ENCODE measurements around the gene WDR45B. TPM values are rescaled to one million over a fixed set of nuclear protein-coding genes. Genes with fewer than 3 reads are reported as not detected.
"Not testable (repeated sequence)": the region's sequence is repeated elsewhere in the genome, so short reads cannot be mapped to it uniquely, and the experiment has no call there.

Gene WDR45B
- total RNA-seq, 1 donor from 2014 or later = 88.2 TPM

DNA sequence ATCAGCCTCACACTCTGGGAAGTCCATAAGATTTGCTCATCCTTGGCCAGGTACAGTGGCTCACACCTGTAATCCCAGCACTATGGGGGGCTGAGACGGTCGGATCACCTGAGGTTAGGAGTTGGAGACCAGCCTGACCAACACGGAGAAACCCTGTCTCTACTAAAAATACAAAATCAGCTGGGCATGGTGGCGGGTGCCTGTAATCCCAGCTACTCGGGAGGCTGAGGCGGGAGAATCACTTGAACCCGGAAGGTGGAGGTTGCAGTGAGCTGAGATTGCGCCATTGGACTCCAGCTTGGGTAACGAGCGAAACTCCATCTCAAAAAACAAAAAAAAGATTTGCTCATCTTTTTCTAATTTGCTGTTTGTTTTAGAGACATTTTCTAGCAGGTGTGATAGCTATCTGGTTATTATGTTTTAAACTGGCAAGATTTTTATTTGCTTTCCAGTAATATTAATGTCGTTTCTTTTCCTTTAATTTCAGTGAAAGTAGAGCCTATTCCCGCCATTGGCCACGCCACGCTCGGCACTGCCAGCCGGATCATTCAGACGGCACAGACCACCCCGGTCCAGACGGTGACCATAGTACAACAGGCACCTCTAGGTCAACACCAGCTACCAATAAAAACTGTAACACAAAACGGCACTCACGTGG lies 61.5 kb downstream of the WDR45B start:
- no peak for DNase-seq (ENCODE audit: low read depth)

DNA sequence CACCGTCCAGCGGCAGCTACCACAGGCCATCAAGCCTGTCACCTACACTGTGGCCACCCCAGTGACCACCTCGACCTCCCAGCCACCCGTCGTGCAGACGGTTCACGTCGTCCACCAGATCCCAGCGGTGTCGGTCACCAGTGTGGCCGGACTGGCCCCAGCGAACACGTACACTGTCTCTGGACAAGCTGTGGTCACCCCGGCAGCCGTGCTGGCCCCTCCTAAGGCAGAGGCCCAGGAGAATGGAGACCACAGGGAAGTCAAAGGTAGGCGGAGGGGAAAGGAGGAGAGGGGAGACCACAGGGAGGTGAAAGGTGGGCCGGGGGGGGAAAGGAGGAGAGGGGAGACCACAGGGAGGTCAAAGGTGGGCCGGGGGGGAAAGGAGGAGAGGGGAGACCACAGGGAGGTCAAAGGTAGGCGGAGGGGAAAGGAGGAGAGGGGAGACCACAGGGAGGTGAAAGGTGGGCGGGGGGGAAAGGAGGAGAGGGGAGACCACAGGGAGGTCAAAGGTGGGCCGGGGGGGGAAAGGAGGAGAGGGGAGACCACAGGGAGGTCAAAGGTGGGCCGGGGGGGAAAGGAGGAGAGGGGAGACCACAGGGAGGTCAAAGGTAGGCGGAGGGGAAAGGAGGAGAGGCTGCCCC lies 62.2 kb downstream of the WDR45B start:
- DNase-seq (ENCODE audit: low read depth) = not testable (repeated sequence)

DNA sequence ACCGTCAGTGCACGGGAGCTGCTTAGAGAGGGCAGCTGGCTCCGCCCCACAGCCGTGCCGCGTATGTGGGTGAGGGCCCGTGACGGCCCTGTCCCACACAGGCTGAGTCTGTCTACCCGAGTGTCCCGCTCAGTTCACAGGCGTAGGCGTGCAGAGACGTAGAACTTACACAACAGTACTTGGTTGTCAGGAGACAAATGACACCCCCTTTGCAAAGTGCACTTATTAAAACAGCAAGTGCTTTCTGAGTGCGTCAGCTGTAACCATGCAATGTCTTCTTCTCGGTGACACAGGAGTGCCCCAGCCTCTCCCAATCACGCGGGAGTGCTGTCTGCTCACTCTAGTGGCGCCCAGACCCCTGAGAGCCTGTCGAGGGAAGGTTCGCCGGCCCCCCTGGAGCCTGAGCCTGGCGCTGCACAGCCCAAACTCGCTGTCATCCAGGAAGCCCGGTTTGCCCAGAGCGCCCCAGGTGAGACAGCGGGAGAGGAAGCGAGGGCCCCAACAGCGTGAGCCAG lies 64.5 kb downstream of the WDR45B start:
- DNase-seq (ENCODE audit: low read depth) = no peak

DNA sequence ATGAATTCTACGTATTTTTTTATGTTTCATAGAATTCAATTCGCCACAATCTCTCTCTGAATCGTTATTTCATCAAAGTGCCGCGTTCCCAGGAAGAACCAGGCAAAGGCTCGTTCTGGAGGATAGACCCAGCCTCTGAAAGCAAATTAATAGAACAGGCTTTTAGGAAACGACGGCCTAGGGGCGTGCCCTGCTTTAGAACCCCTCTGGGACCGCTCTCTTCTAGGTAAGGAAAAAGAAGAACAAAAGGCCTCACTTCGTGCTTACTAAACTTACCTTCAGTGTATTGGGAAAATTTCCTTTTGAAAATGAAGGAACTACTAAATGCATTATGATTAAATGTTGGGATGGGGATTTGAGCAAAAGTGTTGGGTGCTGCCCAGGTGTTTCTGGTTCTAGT lies 65.5 kb downstream of the WDR45B start:
- no peak for DNase-seq (ENCODE audit: low read depth)

DNA sequence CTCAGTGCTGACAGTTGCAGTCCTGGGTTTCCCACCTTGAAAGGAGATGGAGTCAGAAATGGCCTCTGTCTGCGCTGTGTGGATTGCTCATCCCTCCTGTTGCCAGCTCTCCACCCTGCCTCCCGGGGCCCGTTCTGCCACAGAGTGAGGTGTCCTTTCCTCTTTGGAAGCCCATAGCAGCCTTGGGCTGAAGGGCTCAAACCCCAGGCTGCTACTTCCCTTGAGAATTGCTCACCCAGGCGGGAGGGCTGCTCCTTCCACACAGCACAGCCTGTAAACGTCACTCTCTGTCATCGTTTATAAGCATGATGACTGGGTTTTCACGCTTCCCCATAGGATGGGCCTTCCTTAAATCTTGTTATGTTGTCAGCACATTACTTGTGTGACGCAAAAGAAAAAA lies 66.0 kb downstream of the WDR45B start:
- DNase-seq (ENCODE audit: low read depth) = no peak

DNA sequence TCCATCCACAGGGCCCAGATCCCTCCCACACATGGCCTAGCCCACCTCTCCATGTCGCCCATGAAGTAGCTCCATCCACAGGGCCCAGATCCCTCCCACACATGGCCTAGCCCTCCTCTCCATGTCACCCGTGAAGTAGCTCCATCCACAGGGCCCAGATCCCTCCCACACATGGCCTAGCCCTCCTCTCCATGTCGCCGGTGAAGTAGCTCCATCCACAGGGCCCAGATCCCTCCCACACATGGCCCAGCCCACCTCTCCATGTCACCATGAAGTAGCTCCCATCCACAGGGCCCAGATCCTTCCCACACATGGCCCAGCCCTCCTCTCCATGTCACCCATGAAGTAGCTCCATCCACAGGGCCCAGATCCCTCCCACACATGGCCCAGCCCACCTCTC lies 68.3 kb downstream of the WDR45B start:
- DNase-seq (ENCODE audit: low read depth) = not testable (repeated sequence)

DNA sequence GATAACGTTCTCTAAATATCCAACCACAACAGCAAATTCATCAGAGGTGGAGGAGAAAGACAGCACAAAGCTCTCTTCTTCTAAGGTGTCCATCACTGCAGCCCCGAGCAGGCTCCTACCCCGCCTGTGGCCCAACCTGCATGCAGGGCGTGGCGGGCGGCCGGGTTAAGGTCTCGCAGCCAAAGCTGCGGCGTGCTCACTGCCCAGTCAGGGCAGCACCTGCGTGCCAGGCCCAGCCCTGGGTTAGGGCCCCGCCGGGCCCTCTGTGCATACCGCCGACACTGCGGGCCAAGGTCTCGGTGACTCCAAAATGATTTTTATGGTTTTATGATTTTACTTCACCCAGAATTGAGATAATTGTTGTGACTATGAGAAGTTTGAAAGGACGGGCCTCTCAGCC lies 70.9 kb downstream of the WDR45B start:
- DNase-seq (ENCODE audit: low read depth) = no peak

DNA sequence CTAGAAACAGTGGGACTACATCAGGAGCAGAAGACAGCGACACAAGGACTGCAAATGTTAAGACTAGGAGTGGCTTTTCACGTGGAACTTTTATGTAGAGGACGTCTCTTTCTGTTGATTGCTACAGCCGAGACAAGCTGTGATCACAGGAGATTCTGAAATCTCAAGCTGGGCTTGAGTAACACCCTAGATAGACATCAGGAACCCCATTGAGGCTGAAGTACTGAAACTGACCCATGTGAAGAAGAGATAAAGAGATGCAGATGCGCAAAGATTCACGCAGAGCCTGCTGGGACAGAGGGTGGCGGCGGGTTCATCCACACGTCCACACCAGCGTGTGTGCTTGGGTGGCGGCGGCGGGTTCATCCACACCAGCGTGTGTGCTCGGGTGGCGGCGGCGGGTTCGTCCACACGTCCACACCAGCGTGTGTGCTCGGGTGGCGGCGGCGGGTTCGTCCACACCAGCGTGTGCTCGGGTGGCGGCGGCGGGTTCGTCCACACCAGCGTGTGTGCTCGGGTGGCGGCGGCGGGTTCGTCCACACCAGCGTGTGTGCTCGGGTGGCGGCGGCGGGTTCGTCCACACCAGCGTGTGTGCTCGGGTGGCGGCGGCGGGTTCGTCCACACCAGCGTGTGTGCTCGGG lies 72.5 kb downstream of the WDR45B start:
- DNase-seq (ENCODE audit: low read depth) = not testable (repeated sequence)

DNA sequence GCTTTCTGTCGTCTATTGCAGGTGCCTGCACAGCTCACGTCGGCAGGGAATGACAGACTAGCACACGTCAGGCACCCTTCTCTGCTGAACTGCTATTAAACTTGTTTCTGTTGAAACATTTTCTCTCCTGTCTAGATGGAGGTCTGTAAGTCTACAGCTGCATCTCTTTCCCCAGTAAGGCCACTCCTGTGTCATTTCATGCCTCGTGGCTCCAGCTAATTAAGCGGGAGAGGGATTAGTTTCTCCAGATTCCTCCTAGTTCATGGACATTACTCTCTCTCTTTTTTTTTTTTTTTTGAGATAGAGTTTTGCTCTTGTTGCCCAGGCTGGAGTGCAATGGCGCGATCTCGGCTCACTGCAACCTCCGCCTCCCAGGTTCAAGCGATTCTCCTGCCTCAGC lies 74.2 kb downstream of the WDR45B start:
- DNase-seq (ENCODE audit: low read depth) = no peak

DNA sequence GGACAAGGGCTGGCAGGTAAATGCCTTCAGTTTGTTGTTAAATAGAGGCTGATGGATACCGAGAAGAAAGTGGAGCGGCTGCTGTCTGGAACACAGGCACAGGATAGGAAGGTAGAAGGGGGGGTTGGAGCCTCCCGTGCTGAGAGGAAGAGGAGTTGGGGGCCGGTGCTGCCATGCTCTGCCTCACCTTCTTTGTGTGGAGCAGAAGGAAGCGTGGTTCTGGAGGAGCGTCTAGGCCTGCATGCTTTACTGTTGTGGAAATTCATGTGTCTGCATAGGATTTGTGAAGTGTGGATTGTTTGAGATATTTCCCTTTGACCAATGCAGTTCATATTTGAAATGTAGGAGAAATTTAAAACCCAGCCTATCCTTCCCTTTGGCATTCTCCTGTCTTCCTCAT lies 76.4 kb downstream of the WDR45B start:
- no peak for DNase-seq (ENCODE audit: low read depth)

DNA sequence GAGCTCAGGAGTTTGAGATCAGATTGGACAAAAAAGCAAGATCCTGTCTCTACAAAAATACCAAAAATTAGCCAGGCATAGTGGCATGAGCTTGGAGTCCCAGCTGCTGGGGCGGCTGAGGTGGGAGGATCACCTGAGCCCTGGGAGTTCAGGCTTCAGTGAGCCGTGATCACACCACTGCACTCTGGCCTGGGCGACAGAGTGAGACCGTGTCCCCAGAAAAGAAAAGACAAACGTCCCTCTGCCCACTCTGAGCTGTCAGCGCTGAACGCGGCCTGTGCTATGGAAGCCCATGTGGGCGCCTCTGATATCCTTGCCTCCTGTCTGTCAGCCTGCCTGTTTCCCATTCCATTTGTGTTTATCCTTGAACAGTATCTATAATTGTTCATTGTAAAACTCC lies 78.0 kb downstream of the WDR45B start:
- DNase-seq (ENCODE audit: low read depth) = no peak

DNA sequence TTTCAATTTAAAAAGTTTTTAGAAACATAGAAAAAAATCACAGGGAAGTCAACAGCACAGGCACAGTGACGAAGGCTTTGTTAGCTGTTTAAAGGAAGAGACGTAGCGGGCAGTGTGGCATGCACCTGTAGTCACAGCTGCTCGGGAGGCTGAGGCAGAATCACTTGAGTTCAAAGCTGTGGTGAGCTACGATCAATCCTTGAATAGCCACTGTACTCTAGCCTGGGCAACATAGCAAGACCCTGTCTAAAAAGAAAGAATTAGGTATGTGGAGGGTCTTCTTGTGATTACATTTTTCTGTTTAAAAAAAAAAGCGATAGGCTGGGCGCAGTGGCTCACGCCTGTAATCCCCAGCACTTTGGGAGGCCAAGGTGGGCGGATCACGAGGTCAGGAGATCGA lies 78.6 kb downstream of the WDR45B start:
- DNase-seq (ENCODE audit: low read depth) = no peak

DNA sequence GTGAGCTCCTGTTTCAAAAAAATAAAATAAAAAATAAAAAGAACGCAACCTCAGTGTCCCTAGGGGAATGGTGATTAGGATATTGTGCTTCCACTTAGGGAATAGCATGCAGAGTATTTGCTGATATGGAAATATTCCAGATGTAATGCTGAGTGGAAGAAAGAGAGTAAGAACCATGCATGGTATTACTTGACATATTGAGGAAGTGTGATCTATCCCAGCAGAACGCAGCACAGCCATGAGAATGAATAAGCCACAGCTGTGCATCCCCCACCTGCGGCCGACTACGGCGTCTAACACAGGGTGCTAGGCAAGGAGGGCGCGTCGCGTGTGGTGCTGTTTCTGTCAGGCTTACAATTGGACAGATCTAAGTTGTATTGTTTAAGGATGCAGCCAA lies 79.2 kb downstream of the WDR45B start:
- no peak for DNase-seq (ENCODE audit: low read depth)

DNA sequence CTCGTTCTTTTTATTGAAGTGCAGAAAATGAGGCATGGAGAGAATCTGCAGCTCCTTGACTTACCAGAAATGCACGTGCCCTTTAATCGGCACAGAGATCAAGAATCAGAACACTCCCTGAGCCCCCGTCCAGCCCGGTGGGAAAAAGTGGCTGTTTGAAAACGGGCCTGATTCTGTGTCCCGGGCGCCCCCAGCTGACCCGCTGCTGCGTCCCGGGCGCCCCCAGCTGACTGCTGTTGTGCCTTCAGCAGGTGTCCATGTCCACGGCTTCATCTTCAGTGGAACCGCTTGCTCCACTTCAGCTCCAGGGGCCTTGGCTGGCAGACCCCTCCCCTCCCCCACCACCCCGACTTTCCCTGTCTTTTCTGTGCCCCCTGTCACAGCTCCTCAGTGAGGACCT lies 81.0 kb downstream of the WDR45B start:
- DNase-seq (ENCODE audit: low read depth) = no peak

DNA sequence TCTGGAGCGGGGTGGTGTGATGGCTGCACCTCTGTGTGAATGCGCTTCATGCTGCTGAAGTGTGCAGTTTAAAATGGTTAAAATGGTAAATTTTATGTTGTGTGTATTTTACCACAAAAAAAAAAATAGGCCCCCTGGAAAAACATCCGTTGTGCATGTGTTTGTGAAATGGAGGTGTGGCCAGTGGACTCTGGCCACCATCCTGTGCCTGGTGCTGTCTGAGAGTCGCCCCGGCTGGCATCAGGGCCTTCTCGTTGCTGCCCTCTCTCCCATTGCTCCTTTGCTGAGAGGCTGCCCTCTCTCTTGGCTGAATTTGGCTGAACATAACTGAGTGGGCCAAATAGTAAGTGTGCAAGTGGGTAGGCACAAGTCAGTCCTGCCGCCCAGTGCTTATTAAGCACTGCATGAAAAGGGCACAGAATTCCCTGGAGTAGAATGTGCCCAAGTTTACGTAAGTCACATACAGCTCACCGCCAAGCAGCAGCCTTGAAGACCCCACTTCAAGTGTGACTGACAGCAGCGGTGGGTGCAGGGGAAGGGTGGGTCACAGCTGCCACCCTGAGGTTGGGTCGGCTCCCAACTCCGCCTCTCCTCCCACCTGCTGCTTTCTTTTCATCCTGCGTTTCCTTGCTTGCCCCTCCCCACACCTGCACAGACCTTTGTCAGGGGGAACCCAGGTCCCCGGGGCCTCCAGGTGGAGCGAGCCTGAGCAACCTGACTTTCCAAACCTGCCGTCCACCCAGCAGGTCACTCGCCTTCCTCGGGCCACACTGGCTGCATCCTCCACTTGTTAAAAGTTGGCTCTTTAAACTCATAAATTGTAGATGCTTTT lies 81.9 kb downstream of the WDR45B start:
- DNase-seq (ENCODE audit: low read depth) = no peak

DNA sequence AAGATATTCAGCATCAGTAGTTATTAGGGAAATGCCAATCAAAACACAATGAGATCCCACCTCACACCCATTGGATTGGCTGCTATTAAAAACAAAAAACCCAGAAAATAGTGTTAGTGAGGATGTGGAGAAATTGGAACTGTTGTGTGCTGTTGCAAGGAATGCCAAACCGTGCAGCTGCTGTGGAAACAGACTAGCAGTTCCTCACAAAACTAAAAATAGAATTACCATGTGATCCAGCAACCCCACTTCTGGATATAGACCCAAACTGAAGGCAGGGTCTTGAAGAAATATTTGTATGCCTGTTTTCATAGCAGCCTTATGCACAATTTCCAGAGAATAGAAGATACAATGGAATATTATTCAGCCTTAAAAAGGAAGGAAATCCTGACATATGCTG lies 82.7 kb downstream of the WDR45B start:
- peak; percentile 83 for DNase-seq (ENCODE audit: low read depth)

Small RNAs within 50 kb of the gene (microRNA-seq; reads per million reads assigned to microRNA genes)
- 0.48 reads per million for gene MIR4525

Other genes starting within 250 kb of the WDR45B start
- 30.2 and 41.8 TPM in 2 replicates for gene HEXD, start 230.1 kb downstream of the WDR45B start, total RNA-seq
- 37.4 and 53.4 TPM in 2 replicates for gene OGFOD3, start 229.9 kb downstream of the WDR45B start, total RNA-seq
- 59.0 and 62.2 TPM in 2 replicates for gene CYBC1, start 197.7 kb downstream of the WDR45B start, total RNA-seq
- 55.4 and 66.1 TPM in 2 replicates for gene NARF, start 189.7 kb downstream of the WDR45B start, total RNA-seq
- gene FOXK2, start 128.7 kb downstream of the WDR45B start, total RNA-seq = 34.8 and 53.8 TPM in 2 replicates
- 26.6 and 45.5 TPM in 2 replicates for gene RAB40B, start 50.3 kb upstream of the WDR45B start, total RNA-seq
- 17.8 and 20.3 TPM in 2 replicates for gene FN3KRP, start 68.3 kb upstream of the WDR45B start, total RNA-seq
- gene FN3K, start 87.2 kb upstream of the WDR45B start, total RNA-seq = 0.21 and 0.42 TPM in 2 replicates
- gene TBCD, start 103.6 kb upstream of the WDR45B start, total RNA-seq = 25.4 and 33.8 TPM in 2 replicates
- gene ZNF750, start 191.6 kb upstream of the WDR45B start, total RNA-seq = not detected in 2 replicates